GM19463 (cell line): Measurements from ENCODE around the gene TUBD1.
A peak's percentile ranks its signal among the peaks of the same experiment; 100 is the strongest.
"Not testable (repeated sequence)": the region's sequence is repeated elsewhere in the genome, so short reads cannot be mapped to it uniquely, and the experiment has no call there.

ENCODE experiments used
- ATAC-seq: cut with Tn5 transposase; IDR thresholded peaks from one replicate; pipeline ENCODE4 v1.9.1; 2021; ENCODE audit warnings: mild to moderate bottlenecking, moderate library complexity; ENCODE audit not compliant: unreplicated experiment

TUBD1 gene, protein sequence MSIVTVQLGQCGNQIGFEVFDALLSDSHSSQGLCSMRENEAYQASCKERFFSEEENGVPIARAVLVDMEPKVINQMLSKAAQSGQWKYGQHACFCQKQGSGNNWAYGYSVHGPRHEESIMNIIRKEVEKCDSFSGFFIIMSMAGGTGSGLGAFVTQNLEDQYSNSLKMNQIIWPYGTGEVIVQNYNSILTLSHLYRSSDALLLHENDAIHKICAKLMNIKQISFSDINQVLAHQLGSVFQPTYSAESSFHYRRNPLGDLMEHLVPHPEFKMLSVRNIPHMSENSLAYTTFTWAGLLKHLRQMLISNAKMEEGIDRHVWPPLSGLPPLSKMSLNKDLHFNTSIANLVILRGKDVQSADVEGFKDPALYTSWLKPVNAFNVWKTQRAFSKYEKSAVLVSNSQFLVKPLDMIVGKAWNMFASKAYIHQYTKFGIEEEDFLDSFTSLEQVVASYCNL

DNA sequence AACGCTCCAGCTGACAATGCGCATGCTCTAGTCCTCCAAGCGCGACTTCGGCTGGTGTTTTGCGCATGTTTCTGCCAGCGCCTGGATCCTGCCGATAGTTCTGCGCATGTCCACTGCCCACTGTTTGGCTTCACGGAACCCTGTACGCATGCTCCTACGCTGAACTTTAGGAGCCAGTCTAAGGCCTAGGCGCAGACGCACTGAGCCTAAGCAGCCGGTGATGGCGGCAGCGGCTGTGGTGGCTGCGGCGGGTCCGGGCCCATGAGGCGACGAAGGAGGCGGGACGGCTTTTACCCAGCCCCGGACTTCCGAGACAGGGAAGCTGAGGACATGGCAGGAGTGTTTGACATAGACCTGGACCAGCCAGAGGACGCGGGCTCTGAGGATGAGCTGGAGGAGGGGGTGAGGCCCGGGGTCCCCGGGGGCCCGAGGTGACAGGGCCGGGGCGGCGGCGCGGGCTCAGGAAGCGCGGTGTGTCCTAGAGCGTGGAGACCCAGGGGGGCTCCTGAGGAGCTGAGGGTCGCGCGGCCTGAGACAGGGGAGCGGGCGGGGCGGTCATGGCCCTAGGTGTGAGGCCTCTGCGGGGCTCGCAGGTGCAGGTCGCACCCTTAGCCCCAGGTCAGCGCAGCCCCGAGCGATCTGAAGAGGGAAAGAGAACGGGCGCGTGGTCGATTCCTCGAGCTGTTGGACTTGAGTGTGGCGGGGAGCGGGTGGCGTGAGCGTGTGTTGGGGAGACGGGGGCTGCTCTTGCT is at the start of gene TUBD1, which contains the start of gene RPS6KB1:
TUBD1 (minus strand) TSS at position 20 of the 752 bp plus-strand sequence. CDS start 1,941 bp downstream, outside the sequence.
RPS6KB1 (plus strand) TSS at position 198 of the 752 bp plus-strand sequence; CDS start at position 262, 64 bp downstream.
- peak; percentile 92 for ATAC-seq

DNA sequence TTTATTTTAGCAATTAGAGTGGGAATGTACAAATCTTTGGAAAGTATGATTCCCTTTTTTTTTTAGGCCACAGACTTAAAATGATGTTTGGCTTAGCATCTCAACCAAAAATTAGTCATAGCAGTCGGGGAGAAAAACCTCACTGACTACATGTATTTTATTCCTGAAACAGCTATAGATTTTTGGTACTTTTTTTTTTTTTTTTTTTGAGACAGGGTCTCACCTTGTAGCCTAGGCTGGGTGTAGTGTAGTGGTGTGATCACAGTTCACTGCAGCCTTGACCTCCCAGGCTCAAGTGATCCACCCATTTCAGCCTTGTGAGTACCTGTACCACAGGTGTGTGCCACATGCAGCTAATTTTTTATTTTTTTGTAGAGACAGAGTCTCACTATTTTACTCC is 48.4 kb upstream of the TUBD1 start:
- ATAC-seq, result no peak

DNA sequence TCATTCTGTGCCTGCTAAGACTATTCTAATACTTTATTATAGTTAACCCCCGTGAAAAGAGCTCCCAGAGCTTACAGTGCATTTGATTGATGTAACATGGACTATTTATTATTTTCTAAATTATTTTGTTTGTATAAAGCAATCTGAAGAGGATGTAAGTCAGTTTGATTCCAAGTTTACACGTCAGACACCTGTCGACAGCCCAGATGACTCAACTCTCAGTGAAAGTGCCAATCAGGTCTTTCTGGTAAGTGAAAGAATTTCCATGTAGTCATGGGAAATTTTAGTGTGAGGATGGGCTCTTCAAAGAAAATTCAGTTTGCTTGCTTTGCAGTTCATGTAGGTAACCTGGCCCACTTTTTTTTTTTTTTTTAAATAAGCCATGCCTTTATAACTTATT is 48.0 kb upstream of the TUBD1 start:
- ATAC-seq, result not testable (repeated sequence)

DNA sequence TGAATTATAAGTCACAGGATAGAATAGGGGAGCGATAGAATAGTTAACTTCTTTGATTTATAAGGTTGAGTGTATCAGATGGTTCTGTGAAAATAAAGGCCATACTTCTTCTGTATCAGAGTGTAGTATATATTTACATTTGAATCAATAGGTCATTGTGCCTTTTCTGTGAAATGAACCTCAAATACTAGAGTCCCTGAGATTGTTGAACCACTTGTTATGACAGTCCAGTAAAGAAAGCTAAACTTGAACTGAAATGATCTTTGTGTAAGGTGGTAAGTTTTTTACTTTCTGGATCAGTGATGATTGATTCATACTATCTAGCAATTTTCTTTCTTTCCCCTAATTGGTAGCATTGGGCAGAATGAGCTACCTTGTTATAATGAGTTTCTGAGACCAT is 40.6 kb upstream of the TUBD1 start:
- ATAC-seq, result not testable (repeated sequence)

DNA sequence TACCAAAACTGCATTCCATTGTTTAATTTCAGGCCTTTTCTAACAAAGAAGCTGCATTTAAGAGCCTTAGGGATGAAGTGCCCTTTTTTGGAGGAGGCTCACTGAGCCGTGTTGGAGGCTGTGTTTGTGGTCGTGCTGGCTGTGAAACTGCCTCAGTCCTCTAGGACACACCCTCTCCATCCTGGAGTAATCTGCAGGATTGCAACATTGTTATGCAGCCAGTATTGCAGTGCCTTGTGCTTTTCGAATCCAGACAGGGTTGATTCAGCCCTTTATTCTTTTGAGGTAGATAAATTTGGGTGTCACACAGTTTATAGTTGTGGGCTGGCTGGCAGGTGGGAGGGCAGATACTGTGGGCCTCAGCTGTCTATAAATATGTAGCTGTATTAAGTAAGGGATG is 38.0 kb upstream of the TUBD1 start:
- not testable (repeated sequence) for ATAC-seq

DNA sequence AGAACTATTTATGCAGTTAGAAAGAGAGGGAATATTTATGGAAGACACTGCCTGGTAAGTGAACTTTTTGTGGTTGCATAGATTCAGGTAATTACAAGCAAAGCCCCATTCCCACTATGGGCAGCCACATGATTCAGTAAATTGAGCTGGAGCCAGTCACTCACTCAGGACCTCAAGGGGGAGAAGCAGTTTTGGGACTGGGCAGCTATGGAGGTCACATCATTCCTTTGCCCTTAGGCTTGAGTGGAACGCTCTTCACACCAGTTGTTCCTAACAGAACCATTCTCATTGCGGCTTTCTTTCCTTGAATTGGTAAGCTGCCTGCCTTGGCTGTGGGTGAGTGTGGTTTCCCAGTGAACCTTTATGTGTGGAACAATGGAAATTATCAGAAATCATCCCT is 37.4 kb upstream of the TUBD1 start:
- not testable (repeated sequence) for ATAC-seq

DNA sequence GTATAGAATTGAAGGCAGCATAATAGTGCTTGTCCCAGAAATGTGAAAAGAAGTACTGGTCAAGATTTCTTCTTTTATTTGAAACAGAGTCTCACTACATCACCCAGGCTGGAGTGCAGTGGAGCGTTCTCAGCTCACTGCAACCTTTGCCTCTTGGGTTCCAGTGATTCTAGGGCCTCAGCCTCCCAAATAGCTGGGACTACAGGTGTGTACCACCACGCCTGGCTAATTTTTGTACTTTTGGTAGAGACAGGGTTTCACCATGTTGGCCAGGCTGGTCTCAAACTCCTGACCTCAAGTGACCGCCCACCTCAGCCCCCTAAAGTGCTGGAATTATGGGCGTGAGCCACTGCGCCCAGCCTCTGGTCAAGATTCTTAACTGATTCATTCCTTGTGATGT is 27.9 kb upstream of the TUBD1 start:
- ATAC-seq, result not testable (repeated sequence)

DNA sequence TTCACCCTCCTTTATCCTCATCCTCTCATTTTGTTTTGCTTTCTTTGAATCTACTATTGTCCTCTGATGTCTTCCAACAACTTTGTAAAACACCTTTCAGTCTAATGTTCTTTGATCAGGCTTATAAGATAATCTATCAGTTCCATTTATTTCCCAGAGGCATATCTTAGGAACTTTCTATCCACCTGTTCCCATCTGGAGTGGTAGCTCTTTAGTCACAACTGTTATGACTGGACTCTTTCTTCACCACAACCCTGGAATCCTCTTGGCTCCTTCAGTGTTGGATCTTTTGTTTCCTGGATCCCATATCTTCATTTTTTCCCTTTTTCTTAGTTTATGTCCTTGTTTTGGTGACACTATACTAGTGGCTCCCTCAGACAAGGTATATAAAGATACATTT is 23.7 kb upstream of the TUBD1 start:
- ATAC-seq, result no peak

DNA sequence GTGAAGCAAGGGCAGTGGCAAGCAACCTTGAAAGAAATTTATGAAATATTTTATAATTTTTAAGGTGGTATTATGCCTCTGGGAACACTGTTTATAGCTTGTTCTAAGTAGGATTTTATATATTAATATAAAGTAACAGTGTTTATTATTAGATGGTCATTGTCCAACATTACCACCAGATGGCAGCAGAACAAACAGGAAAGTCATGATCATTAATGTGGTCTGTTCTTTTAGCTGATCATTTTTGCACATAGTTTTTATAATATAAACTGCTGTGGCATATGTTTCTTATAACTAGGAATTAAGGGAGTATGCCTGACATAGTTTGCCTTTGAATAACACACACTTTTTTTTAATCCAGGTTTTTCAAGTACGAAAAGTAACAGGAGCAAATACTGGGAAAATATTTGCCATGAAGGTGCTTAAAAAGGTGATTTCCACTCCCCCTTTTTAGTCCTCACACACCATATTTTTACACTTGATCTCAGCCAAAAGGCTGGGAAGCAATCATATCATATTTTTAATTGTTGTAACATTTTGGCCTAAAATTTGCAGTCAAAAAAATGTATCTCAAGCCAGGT is 21.6 kb upstream of the TUBD1 start:
- ATAC-seq, result no peak

DNA sequence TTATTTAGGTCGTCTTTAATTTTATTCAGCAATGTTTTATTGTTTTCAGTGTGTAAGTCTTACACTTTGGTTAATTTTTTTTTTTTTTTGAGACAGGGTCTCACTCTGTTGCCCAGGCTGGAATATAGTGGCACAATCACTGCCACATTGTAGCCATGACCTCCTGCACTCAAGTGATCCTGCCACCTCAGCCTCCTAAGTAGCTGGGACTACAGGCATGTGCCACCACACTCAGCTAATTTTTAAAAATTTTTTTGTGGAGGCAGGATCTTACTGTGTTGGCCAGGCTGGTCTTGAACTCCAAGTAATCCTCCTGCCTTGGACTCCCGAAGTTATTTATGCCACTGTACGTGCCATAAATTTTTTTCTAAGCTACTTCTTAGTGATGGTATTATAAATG is 14.7 kb upstream of the TUBD1 start:
- ATAC-seq, result no peak

DNA sequence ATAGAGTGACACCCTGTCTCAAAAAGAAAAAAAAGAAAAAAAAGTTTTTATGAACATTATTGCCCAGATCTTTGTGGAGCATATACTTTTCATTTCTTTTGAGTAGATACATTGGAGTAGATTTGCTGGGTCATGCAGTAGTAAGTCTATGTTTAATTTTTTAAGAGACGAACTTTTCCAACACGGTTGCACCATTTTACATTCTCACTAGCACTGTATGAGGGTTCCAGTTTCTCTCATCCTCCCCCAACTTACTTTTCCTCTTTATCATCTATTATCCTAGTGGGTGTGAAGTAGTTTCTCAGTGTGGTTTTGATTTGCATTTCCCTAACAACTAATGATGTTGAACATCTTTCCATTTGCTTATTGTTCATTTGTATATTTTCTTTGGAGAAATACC is 10.7 kb upstream of the TUBD1 start:
- ATAC-seq, result no peak

DNA sequence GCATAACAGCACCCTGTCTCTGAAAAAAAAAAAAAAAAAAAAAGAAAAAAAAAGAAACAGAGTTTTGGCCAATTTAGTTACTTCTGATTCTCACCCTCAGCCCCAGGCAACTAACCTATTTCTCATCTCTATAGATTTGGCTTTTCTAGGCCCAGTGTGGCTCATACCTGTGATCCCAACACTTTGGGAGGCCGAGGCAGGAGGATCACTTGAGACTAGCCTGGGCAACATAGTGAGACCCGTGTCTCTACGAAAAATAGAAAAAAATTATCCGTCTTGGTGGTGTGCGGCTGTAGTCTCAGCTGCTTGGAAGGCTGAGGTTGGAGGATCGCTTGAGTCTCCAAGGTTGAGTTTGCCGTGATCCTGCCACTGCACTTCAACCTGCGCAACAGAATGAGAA is 8.9 kb upstream of the TUBD1 start:
- no peak for ATAC-seq

DNA sequence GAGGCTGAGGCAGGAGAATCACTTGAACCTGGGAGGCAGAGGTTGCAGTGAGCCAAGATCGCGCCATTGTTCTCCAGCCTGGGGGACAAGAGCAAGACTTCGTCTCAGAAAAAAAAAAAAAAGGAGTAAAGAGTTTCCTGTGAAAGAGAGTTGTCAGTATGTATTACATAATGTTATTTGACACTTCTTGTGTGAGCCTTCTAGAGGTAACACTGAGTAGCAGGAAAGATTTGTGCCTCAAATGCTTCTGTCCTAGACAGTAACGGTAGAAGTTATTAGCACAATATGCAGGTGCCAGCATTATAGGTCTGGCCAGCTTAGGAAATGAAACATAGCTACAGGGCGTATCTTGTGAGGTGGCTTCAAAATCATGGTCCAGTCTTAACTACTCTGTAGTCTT is 6.4 kb upstream of the TUBD1 start:
- no peak for ATAC-seq

DNA sequence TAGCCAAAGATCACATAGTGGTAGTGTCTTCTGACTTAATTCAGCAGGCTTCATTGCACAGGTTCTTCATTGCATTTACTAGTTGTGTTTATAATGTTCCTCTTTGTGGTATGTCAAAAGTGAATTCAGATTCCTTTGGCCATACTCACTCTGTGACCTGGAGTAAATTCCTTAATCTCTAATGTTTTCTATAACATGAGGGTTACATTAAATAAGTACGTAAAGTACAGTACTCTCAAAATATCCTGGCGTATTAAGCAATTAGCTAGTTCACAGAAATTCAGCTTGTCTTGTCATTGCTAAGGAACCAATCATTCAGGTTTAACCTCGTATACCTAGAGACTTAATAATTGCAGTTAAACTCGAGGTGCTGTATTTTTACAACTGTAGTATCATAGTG is 4.3 kb upstream of the TUBD1 start:
- ATAC-seq, result no peak

DNA sequence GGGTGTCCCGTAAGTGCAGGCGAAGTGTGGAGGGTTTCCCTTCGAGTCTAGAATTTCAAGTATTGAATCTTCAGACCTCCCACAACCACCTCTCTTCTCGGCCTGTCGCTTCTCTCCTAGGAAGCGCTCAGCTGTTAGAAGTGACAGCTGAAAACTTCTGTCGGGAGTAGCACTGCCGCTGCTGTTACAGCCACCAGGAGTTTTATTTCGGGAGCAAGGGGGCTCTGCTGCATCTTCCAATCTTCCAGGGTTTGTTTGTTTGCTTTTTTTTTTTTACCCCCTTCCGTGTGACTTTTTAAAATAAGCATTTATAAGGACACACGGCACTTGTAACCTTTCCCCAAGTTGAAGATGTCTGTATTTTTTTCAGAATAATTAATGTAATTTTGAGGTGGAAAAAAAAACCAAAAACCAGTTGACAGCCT is 945 bp upstream of the TUBD1 start:
- no peak for ATAC-seq

DNA sequence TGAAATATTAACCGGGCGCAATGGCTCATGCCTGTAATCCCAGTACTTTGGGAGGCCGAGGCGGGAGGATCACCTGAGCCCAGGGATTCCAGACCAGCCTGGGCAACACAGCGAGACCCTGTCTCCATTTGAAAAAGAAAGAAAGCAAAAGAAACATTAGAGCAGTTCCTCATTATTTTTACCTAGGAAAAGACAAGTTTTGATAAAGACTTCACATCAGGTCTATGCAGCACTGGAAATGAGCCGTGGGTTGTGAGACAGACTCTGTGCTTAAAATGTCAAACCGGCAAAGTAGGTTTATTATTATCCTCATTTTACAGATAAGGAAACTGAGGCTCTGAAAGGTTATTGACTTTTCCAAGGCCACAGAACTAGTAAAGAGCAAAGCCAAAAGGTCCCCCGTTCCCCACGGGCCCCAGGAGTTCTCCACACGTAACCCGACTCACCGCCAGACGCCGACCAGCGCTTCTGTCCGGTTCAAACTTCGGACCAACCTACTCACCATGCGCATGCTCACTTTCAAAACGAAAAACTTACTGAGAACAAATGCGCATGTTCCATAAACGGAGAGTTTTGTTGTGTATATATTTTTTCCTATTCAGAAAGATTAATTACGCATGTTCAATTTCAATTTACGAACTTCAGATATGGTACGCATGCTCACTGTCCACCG is 356 bp downstream of the TUBD1 start:
- peak; percentile 46 for ATAC-seq

DNA sequence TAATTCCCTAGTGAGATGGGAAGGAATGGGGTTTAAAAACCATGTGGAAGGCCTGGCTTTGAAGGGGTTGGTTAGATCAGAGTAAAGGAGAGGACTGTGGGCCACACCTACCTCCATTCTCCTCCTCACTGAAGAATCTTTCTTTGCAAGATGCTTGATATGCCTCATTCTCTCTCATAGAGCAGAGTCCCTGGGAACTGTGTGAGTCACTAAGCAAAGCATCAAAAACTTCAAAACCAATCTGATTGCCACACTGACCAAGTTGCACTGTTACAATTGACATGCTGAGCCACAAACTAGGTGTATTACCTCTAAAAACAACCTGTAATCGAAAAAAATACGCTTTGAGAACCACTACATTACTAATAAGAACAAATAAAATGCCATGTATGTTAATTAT is 2.0 kb downstream of the TUBD1 start:
- no peak for ATAC-seq

DNA sequence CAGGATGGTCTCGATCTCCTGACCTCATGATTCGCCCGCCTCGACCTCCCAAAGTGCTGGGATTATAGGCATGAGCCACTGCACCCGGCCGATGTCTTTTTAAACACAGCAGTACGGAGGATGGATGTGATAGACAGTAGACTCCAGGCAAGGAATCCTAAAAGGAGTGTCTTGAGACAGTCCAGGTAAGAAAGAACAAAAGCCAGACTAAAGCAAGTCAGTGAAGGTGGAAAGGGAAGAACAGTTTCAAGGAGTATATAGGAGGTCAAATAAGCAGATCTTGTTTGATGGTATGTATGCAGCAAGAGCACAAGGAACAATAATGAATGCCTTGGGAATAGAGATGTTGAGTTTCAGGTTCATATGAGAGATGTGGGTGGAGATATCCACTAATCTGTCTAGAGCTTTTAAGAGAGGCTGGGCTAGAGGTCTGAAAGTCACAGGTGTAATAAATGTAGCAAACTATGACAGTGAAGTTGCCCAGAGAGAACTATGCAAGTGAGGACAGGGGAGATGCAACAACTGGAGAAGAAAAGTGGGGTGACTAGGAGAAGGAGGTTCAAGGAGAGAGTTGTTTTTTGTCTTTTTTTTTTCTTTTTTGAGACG is 4.5 kb downstream of the TUBD1 start:
- ATAC-seq, result no peak

DNA sequence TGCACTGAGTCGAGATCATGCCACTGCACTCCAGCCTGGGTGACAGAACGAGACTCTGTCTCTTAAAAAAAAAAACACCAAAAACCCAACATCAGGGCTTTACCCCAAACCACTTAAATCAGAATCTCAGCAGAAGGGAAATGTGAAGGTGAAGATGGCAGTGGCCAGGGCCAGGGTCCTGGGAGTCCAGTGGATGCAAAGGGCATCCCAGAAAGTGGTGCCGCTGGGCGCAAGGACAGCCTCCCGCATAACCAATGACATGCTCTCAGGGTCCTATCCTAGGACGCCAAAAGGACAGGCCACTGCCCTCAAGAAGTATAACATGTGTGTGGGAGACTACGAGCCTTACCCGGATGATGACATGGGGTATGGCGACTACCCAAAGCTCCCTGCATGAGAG is 7.9 kb downstream of the TUBD1 start:
- no peak for ATAC-seq

DNA sequence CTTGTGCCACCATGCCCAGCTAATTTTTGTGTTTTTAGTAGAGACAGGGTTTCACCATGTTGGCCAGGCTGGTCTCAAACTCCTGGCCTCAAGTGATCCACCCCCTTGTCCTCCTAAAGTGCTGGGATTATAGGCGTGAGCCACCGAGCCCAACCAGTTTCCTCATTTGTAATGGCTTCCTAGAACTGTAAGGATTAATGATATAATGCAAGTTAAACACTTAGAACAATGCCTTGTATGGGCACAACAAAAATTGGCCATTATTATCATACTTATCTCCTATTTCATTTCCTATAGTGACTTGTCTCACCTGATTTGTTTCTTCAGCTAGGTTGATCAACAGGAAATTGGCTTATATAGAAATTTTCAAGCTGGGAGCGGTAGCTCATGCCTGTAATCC is 14.1 kb downstream of the TUBD1 start:
- ATAC-seq, result no peak

DNA sequence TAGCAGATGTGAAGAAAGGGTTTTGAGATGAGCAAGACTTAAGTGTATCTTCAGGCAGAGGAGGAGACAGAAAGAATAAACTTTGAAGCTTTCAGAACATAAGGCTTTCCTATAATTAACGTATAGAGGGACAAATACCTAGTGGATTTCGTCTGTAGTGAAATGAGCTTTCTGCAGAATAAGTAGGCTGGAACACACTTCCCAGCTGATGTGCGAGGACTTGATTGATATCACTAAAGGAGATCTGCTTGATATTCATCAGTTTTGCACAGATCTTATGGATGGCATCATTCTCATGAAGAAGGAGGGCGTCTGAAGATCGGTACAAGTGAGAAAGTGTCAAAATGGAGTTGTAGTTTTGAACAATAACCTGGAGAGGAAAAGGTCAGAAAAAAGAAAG is 14.8 kb downstream of the TUBD1 start:
- ATAC-seq, result no peak
